Peyer's patch (tissue), 4 donors: ENCODE measurements around the gene NOTUM. TPM values are rescaled to one million over a fixed set of nuclear protein-coding genes. Genes with fewer than 3 reads are reported as not detected.

Experiments
- DNase-seq, 3 donors: peaks; one replicate each; pipeline ENCODE4 v3.0.0-alpha.2; 2017 to 2019
- H3K27ac ChIP-seq, 4 donors: fragments of 200-600 bp; sonication (generic); one replicate each; pipeline ENCODE4 v1.5.1; 2016 to 2019
- H3K27me3 ChIP-seq, 2 donors: fragments of 200-600 bp; sonication (generic); one replicate each; pipeline ENCODE4 v1.5.1; 2019
- H3K36me3 ChIP-seq, 3 donors: fragments of 200-600 bp; sonication (generic); one replicate each; pipeline ENCODE4 v1.5.1; 2016 to 2019
- H3K4me1 ChIP-seq, 4 donors: fragments of 200-600 bp; sonication (generic); one replicate each; pipeline ENCODE4 v1.5.1; 2016 to 2019
- H3K4me3 ChIP-seq, 4 donors: fragments of 200-600 bp; sonication (generic); 1 replicate in 3 of 4; 2 replicates in 1 of 4; pipeline ENCODE4 v1.5.1; 2016 to 2019; ENCODE audit warnings: mild to moderate bottlenecking in 1 of 4
- H3K9me3 ChIP-seq, 4 donors: fragments of 200-600 bp; sonication (generic); one replicate each; pipeline ENCODE4 v1.5.1; 2016 to 2019; ENCODE audit warnings: mild to moderate bottlenecking in 1 of 4
- POLR2A ChIP-seq, 2 donors: fragments of 450-650 bp; IDR thresholded peaks; one replicate each; pipeline ENCODE4 v1.5.1; 2017; ENCODE audit warnings: antibody characterized with exemption in 2 of 2, mild to moderate bottlenecking in 2 of 2, moderate library complexity in 2 of 2
- total RNA-seq, 4 donors: library from RNA; depleted of rRNA; stranded (reverse); fragments of >200 nt; gene quantifications; one replicate each; pipeline ENCODE4 v1.1.0, GENCODE V29; 2016
- TF ChIP-seq, protein P1 (sequence below), 6 experiments: fragments of 450-650 bp in 4 of 6; fragments of 200-600 bp in 2 of 6; sonication (generic) in 1 of 6; IDR thresholded peaks; one replicate each; pipeline ENCODE4 v1.5.1; 2017 to 2019; ENCODE audit warnings: antibody characterized with exemption in 6 of 6, mild to moderate bottlenecking in 3 of 6, moderate library complexity in 1 of 6

The NOTUM gene
- total RNA-seq, 4 donors from 2014 or later: 1.2 TPM; not detected in 3

DNA sequence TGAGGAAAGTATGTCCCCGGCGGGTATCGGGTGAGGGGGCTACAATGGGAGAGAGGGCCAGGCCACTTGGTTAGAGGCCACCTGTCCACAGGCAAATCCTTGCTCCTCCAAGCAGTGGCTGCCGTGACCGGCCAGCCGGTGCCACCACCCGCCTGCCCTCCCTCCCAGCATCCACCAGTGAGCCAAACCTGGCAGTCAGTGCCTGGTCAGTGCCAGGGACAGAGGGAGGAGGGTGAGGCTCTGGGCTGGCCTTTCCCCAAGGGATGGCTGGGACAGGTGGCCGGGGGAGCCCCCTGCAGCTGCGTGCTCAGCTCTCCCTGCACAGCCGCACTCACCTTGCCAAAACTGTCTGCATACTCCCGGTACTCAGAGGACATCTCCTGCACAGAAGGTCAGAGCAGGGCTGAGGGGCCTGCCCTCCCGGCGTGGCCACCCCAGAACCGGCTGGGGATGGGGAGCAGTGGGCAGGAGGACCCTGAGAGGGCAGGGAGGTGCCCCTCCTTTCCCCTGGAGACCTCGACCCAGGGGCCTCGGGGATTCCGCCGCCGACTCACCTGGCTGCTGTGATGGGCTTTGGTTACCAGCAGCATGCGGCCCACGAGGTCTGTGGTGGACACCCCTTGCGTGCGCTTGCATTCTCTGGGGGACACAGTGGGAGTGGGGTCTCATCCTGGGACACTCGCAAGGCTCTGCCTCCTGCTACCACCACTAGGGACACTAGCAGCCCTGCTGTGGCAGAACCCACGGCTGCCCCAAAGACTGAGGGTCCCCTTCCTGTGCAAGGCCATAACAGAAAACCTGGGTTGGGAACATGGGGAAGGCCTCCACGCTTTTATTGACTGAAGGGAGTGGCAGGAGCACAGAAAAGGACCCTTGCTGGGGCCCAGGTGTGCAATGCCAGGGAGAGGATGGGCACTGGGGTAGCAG is 53.5 kb downstream of the NOTUM start:
- TF ChIP-seq, protein P1, sequence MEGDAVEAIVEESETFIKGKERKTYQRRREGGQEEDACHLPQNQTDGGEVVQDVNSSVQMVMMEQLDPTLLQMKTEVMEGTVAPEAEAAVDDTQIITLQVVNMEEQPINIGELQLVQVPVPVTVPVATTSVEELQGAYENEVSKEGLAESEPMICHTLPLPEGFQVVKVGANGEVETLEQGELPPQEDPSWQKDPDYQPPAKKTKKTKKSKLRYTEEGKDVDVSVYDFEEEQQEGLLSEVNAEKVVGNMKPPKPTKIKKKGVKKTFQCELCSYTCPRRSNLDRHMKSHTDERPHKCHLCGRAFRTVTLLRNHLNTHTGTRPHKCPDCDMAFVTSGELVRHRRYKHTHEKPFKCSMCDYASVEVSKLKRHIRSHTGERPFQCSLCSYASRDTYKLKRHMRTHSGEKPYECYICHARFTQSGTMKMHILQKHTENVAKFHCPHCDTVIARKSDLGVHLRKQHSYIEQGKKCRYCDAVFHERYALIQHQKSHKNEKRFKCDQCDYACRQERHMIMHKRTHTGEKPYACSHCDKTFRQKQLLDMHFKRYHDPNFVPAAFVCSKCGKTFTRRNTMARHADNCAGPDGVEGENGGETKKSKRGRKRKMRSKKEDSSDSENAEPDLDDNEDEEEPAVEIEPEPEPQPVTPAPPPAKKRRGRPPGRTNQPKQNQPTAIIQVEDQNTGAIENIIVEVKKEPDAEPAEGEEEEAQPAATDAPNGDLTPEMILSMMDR (IDR thresholded peaks at IDR 0.05): no peak
- TF ChIP-seq POLR2A (IDR thresholded peaks at IDR 0.05): no peak
- DNase-seq: no peak
- no peak overlapping the region for H3K4me3 ChIP-seq
- no peak overlapping the region for H3K27ac ChIP-seq
- H3K4me1 ChIP-seq: peaks cover 0 to 15% (median 10%) of the 10 kb centered on the region in 4 donors
- no peaks in the 10 kb centered on the region for H3K27me3 ChIP-seq
- no peaks in the 10 kb centered on the region for H3K9me3 ChIP-seq
- peaks cover 0 to 59% (median 0%) of the 10 kb centered on the region in 3 donors for H3K36me3 ChIP-seq

DNA sequence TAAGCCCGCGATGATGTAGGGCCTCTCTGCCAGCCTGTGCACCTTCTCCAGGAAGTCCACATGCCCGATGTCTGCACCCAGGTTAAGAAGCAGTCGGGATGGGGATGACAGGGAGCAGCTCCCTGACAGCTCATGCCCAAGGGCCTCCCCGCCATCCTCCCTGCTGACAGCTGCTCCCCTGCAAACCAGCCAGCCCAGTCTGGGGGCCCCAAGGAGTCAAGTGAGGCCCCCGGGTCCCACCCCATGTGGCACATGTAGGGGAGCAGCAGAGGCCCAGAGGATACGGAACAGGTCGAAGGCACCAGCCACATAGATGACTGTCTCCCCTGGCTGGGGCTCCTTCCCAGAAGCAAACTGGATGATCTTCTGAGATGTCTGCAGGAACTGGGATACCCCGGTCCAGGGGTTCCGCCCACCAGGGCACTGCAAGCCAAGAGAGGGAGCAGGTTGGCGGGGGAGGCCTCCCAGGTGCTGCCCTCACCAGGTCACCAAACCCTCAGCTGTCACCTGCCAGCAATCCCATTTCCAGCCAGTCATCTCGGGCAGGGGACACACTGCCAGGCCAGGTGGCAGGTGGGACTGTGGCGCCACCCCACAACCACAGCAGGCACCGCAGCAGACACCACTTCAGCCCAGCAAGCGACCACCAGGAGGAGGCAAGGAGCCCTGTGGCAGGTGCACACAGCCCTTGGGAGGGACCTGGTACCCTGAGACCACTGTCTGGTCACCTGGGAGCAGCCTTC is 54.3 kb downstream of the NOTUM start:
- Histone ChIP-seq H3K27ac (no peak overlapping the region), H3K9me3 (no peaks in the 10 kb centered on the region), H3K36me3 (peaks cover 0 to 51% (median 0%) of the 10 kb centered on the region in 3 donors), H3K4me1 (peaks cover 0 to 23% (median 14%) of the 10 kb centered on the region in 4 donors), H3K27me3 (no peaks in the 10 kb centered on the region), H3K4me3 (no peak overlapping the region)
- TF ChIP-seq, protein P1 (IDR thresholded peaks at IDR 0.05): no peak
- no peak for DNase-seq

DNA sequence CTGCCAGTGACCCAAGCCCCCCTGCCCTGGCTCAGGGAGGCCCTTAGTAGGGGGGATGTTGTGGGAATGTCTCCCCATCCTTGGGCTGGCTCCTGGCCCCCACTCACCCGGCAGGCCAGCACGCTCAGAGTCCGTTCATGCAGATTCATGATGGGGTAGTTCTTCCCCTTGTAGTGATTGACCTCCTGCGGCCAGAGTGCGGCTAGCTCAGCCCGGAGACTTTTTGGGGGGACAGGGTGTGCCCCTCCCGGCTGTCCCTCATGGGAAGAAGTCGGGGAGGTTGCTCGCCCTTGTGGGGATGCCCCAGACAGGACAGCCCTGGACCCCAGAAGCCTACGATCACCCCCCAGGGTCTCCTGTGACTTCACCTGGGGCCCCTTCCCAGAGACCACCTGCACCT is 55.0 kb downstream of the NOTUM start:
- H3K4me1 ChIP-seq: peaks cover 0 to 28% (median 14%) of the 10 kb centered on the region in 4 donors
- H3K27me3 ChIP-seq: no peaks in the 10 kb centered on the region
- DNase-seq: no peak
- no peak overlapping the region for H3K27ac ChIP-seq
- peaks cover 0 to 51% (median 0%) of the 10 kb centered on the region in 3 donors for H3K36me3 ChIP-seq
- H3K9me3 ChIP-seq: no peaks in the 10 kb centered on the region
- H3K4me3 ChIP-seq: no peak overlapping the region
- TF ChIP-seq, protein P1 (IDR thresholded peaks at IDR 0.05): no peak
- TF ChIP-seq POLR2A (IDR thresholded peaks at IDR 0.05): no peak

DNA sequence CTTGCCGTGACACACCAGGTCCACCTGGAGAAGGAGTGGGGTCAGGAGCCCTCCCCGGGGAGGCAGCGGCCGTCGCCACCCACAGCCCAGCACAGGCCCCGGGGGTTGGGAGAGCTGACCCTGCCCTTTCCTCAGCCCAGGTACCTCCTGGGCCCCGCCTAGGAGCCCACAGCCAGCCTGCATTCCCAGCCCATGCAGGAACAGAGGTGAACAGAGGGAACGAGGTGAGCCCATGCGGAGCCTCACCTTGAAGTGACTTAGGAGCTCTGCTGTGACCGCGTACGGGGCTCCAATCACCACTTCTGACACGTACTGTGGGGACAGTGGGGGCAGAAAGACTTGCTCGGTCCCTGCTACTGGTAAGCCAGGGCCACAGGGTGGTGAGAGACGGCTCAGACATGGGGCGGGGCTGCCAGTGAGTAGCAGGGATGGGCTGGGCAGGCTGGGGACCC is 55.5 kb downstream of the NOTUM start:
- no peaks in the 10 kb centered on the region for H3K9me3 ChIP-seq
- no peak overlapping the region for H3K4me3 ChIP-seq
- no peak for TF ChIP-seq POLR2A (IDR thresholded peaks at IDR 0.05)
- TF ChIP-seq, protein P1 (IDR thresholded peaks at IDR 0.05): no peak
- peaks cover 0 to 26% (median 12%) of the 10 kb centered on the region in 4 donors for H3K4me1 ChIP-seq
- no peak overlapping the region for H3K27ac ChIP-seq
- no peaks in the 10 kb centered on the region for H3K27me3 ChIP-seq
- no peak for DNase-seq
- peaks cover 0 to 52% (median 0%) of the 10 kb centered on the region in 3 donors for H3K36me3 ChIP-seq

DNA sequence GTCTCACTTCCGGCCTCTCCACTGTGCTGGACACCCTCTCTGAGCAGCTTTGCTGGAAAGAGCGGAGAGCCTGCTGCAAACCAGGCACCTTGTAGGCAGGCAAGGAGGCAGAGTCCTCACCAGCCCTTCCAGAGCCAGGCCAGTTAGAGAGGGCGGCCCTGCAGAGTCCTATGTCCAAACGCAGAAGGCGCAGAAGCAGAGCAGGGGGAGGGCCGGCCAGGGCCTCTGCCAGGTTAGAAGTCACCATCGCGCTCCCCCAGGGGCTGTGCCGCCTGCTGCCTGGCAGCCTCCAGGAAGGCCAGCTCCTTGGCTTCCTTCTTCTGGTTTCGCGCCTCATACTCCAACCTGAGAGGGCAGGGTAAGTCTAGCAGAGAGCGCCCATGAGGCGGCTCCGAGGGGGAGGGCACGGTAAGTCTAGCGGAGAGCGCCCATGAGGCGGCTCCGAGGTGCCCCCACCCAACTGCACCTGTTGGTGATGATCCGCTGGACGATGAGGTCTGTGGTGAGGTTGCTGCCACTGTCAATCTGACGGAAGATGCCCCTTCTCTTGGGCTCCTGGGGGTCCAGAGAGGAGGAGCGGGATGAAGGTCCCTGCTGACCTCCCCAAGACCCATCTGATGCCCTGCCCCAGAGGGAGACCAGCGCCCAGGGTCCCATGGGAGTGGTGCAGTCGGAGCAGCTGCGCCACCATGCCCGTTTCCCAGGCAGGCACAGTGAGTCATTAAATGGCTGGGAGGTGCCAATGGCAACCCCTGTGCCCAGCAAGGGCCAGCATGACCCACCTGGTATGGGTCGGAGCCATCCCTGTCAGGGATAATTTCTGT is 56.2 kb downstream of the NOTUM start:
- no peak for DNase-seq
- Histone ChIP-seq H3K4me1 (peaks cover 0 to 20% (median 9%) of the 10 kb centered on the region in 4 donors), H3K4me3 (no peak overlapping the region), H3K27me3 (no peaks in the 10 kb centered on the region), H3K36me3 (peaks cover 0 to 59% (median 0%) of the 10 kb centered on the region in 3 donors), H3K9me3 (no peaks in the 10 kb centered on the region), H3K27ac (no peak overlapping the region)
- TF ChIP-seq POLR2A (IDR thresholded peaks at IDR 0.05): no peak
- TF ChIP-seq, protein P1 (IDR thresholded peaks at IDR 0.05): no peak
